ENCODE measurements around the gene PGAP3. TPM values are rescaled to one million over a fixed set of nuclear protein-coding genes. Genes with fewer than 3 reads are reported as not detected.
A peak's percentile ranks its signal among the peaks of the same experiment; 100 is the strongest.

PGAP3 gene, protein sequence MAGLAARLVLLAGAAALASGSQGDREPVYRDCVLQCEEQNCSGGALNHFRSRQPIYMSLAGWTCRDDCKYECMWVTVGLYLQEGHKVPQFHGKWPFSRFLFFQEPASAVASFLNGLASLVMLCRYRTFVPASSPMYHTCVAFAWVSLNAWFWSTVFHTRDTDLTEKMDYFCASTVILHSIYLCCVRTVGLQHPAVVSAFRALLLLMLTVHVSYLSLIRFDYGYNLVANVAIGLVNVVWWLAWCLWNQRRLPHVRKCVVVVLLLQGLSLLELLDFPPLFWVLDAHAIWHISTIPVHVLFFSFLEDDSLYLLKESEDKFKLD
- 11.4 and 20.3 TPM in 2 replicates for polyA plus RNA-seq (2011; rRNA removed)
- 10.5 and 15.8 TPM in 2 replicates for polyA minus RNA-seq (2011; rRNA and poly(A)+ RNA removed)

DNA sequence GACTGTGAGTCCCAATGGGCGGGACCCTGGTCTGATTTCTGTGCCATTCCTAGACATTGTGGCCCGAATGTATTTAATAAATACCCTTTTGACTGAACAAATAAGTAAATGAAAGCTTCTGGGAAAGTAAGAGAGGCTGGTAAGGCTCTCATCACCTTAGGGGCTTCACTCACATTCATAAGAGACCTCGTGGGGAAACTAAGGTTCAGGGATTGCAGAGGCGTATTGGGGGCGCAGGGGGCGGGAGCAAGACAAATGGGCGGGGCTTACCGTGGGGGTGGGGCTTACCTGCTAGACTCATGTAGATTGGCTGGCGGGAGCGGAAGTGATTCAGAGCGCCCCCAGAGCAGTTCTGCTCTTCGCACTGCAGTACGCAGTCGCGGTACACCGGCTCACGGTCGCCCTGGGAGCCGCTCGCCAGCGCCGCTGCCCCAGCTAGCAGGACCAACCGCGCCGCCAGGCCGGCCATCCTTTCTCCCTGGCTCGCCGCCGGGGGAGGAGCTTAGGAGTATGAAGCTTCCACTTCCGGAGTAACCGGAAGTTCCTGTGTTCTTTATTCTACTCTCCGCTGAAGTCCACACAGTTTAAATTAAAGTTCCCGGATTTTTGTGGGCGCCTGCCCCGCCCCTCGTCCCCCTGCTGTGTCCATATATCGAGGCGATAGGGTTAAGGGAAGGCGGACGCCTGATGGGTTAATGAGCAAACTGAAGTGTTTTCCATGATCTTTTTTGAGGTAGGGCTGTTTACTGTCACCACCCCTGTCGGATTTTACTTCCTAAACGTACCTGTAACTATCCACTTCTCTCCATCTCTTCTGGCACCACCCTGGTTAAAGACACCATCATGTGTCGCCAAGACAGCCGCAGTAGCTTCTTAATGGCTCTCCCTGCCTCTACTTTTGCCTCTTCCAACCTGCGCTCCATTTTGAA is at the start of gene PGAP3:
PGAP3 (minus strand) TSS at position 512 of the 929 bp plus-strand sequence; CDS start at position 469, 43 bp downstream.
- CTCF ChIA-PET = interaction anchor here (0.6 to 1.9 kb wide), 12 partner anchors 9 to 66 kb away, joined by 3 to 9 read pairs (median 4); partner anchors contain the start of genes ERBB2 and PNMT
- DNase-seq (ENCODE audit: low read depth) = peak; percentile 67
- H3K36me3 ChIP-seq (ENCODE audit: control insufficient read depth, insufficient read depth, low read length) = peaks cover 3% of the 10 kb centered on the region; the same call in 1 of the 2 replicates
- POLR2A ChIA-PET = interaction anchor here (0.6 to 1.2 kb wide), 2 partner anchors 10 to 12 kb away, joined by 4 to 16 read pairs; partner anchors contain the start of gene ERBB2
- H3K4me3 ChIP-seq (ENCODE audit: low read depth, low read length) = peak within 1 kb of the TSS; percentile 72
- H3K27me3 ChIP-seq (ENCODE audit: control insufficient read depth, insufficient read depth, low read length) = no peaks in the 10 kb centered on the region
- TF ChIP-seq, protein P1, sequence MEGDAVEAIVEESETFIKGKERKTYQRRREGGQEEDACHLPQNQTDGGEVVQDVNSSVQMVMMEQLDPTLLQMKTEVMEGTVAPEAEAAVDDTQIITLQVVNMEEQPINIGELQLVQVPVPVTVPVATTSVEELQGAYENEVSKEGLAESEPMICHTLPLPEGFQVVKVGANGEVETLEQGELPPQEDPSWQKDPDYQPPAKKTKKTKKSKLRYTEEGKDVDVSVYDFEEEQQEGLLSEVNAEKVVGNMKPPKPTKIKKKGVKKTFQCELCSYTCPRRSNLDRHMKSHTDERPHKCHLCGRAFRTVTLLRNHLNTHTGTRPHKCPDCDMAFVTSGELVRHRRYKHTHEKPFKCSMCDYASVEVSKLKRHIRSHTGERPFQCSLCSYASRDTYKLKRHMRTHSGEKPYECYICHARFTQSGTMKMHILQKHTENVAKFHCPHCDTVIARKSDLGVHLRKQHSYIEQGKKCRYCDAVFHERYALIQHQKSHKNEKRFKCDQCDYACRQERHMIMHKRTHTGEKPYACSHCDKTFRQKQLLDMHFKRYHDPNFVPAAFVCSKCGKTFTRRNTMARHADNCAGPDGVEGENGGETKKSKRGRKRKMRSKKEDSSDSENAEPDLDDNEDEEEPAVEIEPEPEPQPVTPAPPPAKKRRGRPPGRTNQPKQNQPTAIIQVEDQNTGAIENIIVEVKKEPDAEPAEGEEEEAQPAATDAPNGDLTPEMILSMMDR (IDR thresholded peaks at IDR 0.05; ENCODE audit: insufficient read depth, low read depth, low read length) = no peak

DNA sequence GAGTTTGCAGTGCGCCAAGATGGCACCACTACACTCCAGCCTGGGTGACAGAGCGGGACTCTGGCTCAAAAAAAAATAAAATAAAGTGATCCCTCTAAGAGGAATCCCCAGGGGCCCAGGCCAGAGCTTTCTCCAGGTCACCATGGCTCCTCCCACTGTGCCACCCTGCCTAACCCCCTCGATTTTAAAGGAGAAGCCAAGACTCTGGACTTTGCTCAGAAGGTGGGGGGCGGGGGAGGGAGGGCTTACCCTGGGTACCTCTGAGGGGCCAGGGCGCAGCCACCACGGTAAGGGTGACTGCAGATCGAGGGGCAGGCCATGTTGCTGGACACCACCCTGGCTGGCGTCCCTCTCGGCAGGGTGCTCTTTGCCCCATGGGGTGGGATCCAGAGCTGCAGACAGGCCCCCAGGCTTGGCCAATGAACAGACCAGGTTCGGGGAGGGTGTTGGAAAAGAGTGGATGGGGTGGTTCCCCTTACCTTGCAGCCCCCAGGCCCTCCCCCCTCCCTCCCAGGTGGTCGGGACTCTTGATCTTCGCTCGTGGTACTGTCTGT is 49.4 kb upstream of the PGAP3 start:
- ChIA-PET POLR2A (no interaction called here), CTCF (interaction anchor here (1.1 kb wide), 1 partner anchor 11 kb away, joined by 3 read pairs; no protein-coding TSS in a partner anchor)
- H3K4me3 ChIP-seq (ENCODE audit: low read depth, low read length) = no peak overlapping the region
- peaks cover 1% of the 10 kb centered on the region for H3K27me3 ChIP-seq (ENCODE audit: control insufficient read depth, insufficient read depth, low read length)
- TF ChIP-seq, protein P1 (IDR thresholded peaks at IDR 0.05; ENCODE audit: insufficient read depth, low read depth, low read length) = no peak
- DNase-seq (ENCODE audit: low read depth) = no peak
- no peaks in the 10 kb centered on the region; the same call in 1 of the 2 replicates for H3K36me3 ChIP-seq (ENCODE audit: control insufficient read depth, insufficient read depth, low read length)

DNA sequence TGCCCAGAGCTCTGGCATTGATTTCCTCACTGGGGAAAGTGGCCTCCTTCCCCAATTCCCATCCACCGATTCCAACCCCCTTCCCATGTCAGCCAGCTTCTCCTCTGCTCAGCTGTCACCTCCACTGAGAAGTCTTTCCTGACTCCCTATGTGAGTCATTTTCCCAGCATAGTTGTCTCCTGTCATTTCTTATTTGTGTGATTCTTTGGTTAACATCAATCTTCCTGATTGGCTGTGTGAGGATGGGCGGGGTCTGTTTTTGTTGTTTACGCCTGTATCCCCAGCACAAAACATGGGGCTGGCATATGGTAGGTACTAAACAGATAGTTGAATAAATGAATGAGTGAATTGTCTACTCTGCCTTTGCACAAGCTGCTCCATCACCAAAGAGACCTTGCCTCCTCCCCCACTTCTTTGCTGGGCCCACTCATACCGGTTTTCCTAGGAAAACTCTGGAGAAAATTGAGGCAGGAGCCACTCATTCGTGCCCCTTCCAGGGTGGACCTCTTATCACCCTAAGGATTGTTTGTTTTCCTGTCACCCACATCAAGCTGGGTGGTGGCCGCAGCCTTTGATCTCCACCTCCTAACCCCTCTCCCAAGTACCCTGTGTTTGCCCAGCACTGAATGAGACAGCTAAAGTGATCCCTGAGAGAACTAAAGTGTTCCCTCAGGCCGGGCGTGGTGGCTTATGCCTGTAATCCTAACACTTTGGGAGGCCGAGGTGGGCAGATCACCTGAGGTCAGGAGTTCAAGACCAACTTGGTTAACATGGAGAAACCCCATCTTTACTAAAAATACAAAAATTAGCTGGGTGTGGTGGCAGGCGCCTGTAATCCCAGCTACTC is 48.7 kb upstream of the PGAP3 start:
- POLR2A ChIA-PET = no interaction called here
- TF ChIP-seq, protein P1 (IDR thresholded peaks at IDR 0.05; ENCODE audit: insufficient read depth, low read depth, low read length) = no peak
- DNase-seq (ENCODE audit: low read depth) = no peak
- Histone ChIP-seq H3K27me3 (ENCODE audit: control insufficient read depth, insufficient read depth, low read length) (peaks cover 1% of the 10 kb centered on the region), H3K4me3 (ENCODE audit: low read depth, low read length) (no peak overlapping the region), H3K36me3 (ENCODE audit: control insufficient read depth, insufficient read depth, low read length) (no peaks in the 10 kb centered on the region; the same call in 1 of the 2 replicates)
- CTCF ChIA-PET = interaction anchor here (1.1 kb wide), 1 partner anchor 10 kb away, joined by 3 read pairs; no protein-coding TSS in a partner anchor

DNA sequence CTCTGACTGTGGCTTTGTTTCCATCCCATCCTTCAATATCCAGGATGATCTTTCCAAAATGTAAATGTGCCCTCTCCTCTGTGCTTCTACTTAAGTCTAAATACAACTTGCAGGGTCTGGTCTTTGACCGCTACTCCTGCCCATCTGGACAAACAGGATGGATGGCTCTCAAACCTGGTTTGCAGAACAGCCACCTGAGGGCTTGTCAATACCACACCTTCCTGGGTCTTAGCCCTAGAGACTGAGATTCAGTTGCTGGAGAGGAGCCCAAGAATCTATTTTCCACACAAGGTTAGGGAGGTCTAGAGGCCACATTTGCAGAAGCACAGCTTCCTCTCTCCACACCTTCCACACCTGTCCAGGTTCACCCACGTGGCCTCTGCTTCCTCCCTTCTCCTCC is 48.0 kb upstream of the PGAP3 start:
- TF ChIP-seq, protein P1 (IDR thresholded peaks at IDR 0.05; ENCODE audit: insufficient read depth, low read depth, low read length) = no peak
- no peak overlapping the region for H3K4me3 ChIP-seq (ENCODE audit: low read depth, low read length)
- no peaks in the 10 kb centered on the region for H3K36me3 ChIP-seq (ENCODE audit: control insufficient read depth, insufficient read depth, low read length)
- ChIA-PET POLR2A (no interaction called here), CTCF (no interaction called here)
- peaks cover 1% of the 10 kb centered on the region for H3K27me3 ChIP-seq (ENCODE audit: control insufficient read depth, insufficient read depth, low read length)
- no peak for DNase-seq (ENCODE audit: low read depth)

All from BJ (cell line).